A549 (cell line): ENCODE results near the gene FBN3. TPM values are rescaled to one million over a fixed set of nuclear protein-coding genes. Genes with fewer than 3 reads are reported as not detected.

Experiments
- ATAC-seq, 2 experiments: fragments of 200-7000 bp in 1 of 2; fragments of >200 bp in 1 of 2; cut with Nextera tagmentation in 1 of 2; cut with Tn5 transposase in 1 of 2; 3 replicates each; pipeline versions ENCODE4 v1.8.0 to v1.9.1; 2018 to 2020; ENCODE audit warnings: mild to moderate bottlenecking in 1 of 2, moderate library complexity in 1 of 2
- CTCF ChIA-PET: fragments of 300-600 bp; sonication (Branson Sonifier 250); formaldehyde crosslinking; extraction: SDS; loops from one replicate; lab custom pipeline; 2021; ENCODE audit warnings: antibody characterized with exemption, inconsistent platforms; lab: Yijun Ruan, JAX
- POLR2A ChIA-PET: fragments of 350-600 bp; formaldehyde crosslinking; extraction: SDS; loops from one replicate; lab custom pipeline; 2021; ENCODE audit warnings: antibody characterized with exemption, inconsistent platforms; lab: Yijun Ruan, JAX
- DNase-seq, 2 experiments: peaks; one replicate each; pipeline versions ENCODE4 v3.0.0 to v3.0.0-alpha.2; 2011 to 2016; ENCODE audit warnings: low read depth in 1 of 2, low spot score in 1 of 2
- FAIRE-seq: peaks from 2 replicates; lab custom pipeline; 2011; peaks lifted over from hg19 to GRCh38; lab: Jason Lieb, UNC
- H3K27ac ChIP-seq, 2 experiments: fragments of >200 bp; sonication (Bioruptor Twin); formaldehyde crosslinking; 3 replicates each; pipeline ENCODE4 v1.5.1; 2016 to 2017
- H3K4me1 ChIP-seq: fragments of >200 bp; sonication (Bioruptor Twin); formaldehyde crosslinking; 3 replicates; pipeline ENCODE4 v1.6.1; 2016
- H3K4me2 ChIP-seq: fragments of >200 bp; sonication (Bioruptor Twin); formaldehyde crosslinking; 3 replicates; pipeline ENCODE4 v1.6.1; 2016
- H3K4me3 ChIP-seq: fragments of >200 bp; sonication (Bioruptor Twin); formaldehyde crosslinking; 3 replicates; pipeline ENCODE4 v1.5.1; 2016
- H3K9me3 ChIP-seq: fragments of >200 bp; sonication (Bioruptor Twin); formaldehyde crosslinking; 3 replicates; pipeline ENCODE4 v1.6.1; 2016
- CBX2 ChIP-seq: fragments of 200-600 bp; sonication (generic); IDR thresholded peaks from 2 replicates; pipeline ENCODE4 v1.6.1; 2016; ENCODE audit warnings: low read depth, mild to moderate bottlenecking, borderline replicate concordance
- CEBPB ChIP-seq, 2 experiments: fragments of >200 bp in 1 of 2; sonication (Bioruptor Twin) in 1 of 2; formaldehyde crosslinking in 1 of 2; IDR thresholded peaks; 2 replicates each; pipeline ENCODE4 v1.6.1; 2012 to 2016
- EHF ChIP-seq: fragments of 250-450 bp; sonication (Bioruptor Pico); IDR thresholded peaks from 2 replicates; pipeline ENCODE4 v1.5.0; 2020; ENCODE audit warnings: mild to moderate bottlenecking
- EP300 ChIP-seq, 2 experiments: fragments of >200 bp; sonication (Bioruptor Twin); formaldehyde crosslinking; IDR thresholded peaks; 2 replicates in 1 of 2; 3 replicates in 1 of 2; pipeline ENCODE4 v1.6.1; 2016 to 2017
- FOSL2 ChIP-seq, 2 experiments: fragments of 450-650 bp in 1 of 2; fragments of >200 bp in 1 of 2; sonication (Bioruptor Twin) in 1 of 2; formaldehyde crosslinking; IDR thresholded peaks; 2 replicates each; pipeline versions ENCODE4 v1.5.0 to v1.6.1; 2016 to 2020; ENCODE audit warnings: mild to moderate bottlenecking in 1 of 2, moderate library complexity in 1 of 2
- HDAC2 ChIP-seq: fragments of 200-600 bp; sonication (generic); IDR thresholded peaks from 2 replicates; pipeline ENCODE4 v1.6.1; 2016
- HEYL ChIP-seq: fragments of 250-450 bp; sonication (Bioruptor Pico); IDR thresholded peaks from 2 replicates; pipeline ENCODE4 v1.8.0; 2021; ENCODE audit warnings: mild to moderate bottlenecking, moderate library complexity
- KDM5A ChIP-seq: fragments of 200-600 bp; sonication (generic); IDR thresholded peaks from 2 replicates; pipeline ENCODE4 v1.6.1; 2016; ENCODE audit warnings: antibody characterized with exemption, mild to moderate bottlenecking
- POLR2AphosphoS2 ChIP-seq: conservative IDR thresholded peaks from 2 replicates; pipeline ENCODE4 v1.6.1; 2012; ENCODE audit warnings: low read length, improper control_type of control experiment, inconsistent platforms
- RARB ChIP-seq: fragments of 250-450 bp; sonication (Bioruptor Pico); IDR thresholded peaks from 2 replicates; pipeline ENCODE4 v1.8.0; 2021; ENCODE audit warnings: mild to moderate bottlenecking, moderate library complexity
- RFX5 ChIP-seq: fragments of 450-650 bp; IDR thresholded peaks from 2 replicates; pipeline ENCODE4 v1.7.1; 2014; ENCODE audit warnings: antibody characterized with exemption, mild to moderate bottlenecking, moderate library complexity
- SREBF2 ChIP-seq: fragments of 450-650 bp; IDR thresholded peaks from 2 replicates; pipeline ENCODE4 v1.6.1; 2014; ENCODE audit warnings: mild to moderate bottlenecking, moderate library complexity
- TP53 ChIP-seq: fragments of 250-450 bp; sonication (Bioruptor Pico); IDR thresholded peaks from 2 replicates; pipeline ENCODE4 v1.5.0; 2021; ENCODE audit warnings: mild to moderate bottlenecking, moderate library complexity
- WGBS: methylation state at CpG from one replicate; pipeline ENCODE4 v1.1.6; 2017; ENCODE audit errors: missing lambda C conversion rate; 5-methylcytosine and 5-hydroxymethylcytosine counted together
- polyA plus RNA-seq, 4 experiments: library from polyadenylated mRNA; depleted of rRNA in 3 of 4; stranded (reverse); fragments of >200 nt; fragmentation: RNase III in 1 of 4; extraction: RNeasy Plus Mini Kit Qiagen cat#74134 plus additional on column Dnase treatment in 1 of 4; gene quantifications; 2 replicates in 3 of 4; 3 replicates in 1 of 4; pipeline ENCODE4 v1.2.3, GENCODE V29; 2011 to 2017
- TF ChIP-seq, protein P1 (sequence below): fragments of 200-600 bp; sonication (generic); IDR thresholded peaks from 2 replicates; pipeline ENCODE4 v1.6.1; 2016; ENCODE audit warnings: antibody characterized with exemption, mild to moderate bottlenecking, moderate library complexity
- TF ChIP-seq, protein P2 (sequence below): IDR thresholded peaks from 2 replicates; pipeline ENCODE4 v1.6.1; 2012; ENCODE audit warnings: low read depth, borderline replicate concordance
- TF ChIP-seq, protein P3 (sequence below): fragments of 450-650 bp; IDR thresholded peaks from 2 replicates; pipeline ENCODE4 v1.6.1; 2014; ENCODE audit warnings: antibody characterized with exemption
- TF ChIP-seq, protein P4 (sequence below): fragments of >200 bp; sonication (Bioruptor Twin); formaldehyde crosslinking; IDR thresholded peaks from 3 replicates; pipeline ENCODE4 v1.5.1; 2016
- TF ChIP-seq, protein P5 (sequence below): fragments of 250-450 bp; sonication (Bioruptor Pico); IDR thresholded peaks from 2 replicates; pipeline ENCODE4 v1.5.0; 2021; ENCODE audit warnings: mild to moderate bottlenecking, moderate library complexity, borderline replicate concordance

FBN3 gene
- polyA plus RNA-seq, 2 of the 4 experiments (the other 2 are of a cell fraction), result not detected

DNA sequence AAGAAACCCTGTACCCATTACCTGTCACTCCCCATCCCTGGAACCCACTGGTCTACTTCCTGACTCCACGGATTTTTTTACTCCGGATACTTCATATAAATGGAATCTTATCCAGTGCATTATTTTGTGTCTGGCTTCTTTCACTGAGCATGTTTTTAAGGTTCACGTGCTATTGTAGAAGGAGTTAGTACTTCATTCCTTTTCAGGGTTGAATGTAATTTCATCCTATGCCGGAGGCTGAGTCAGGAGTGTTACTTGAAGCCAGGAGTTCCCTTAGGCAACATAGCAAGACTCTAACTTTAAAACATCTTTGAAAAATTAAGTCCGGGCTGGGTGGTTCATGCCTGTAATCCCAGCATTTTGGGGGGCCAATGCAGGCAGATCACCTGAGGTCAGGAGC, 126.0 kb downstream of the FBN3 start:
- WGBS, result 82% methylated on average over 5 of the region's 5 CpGs
- ChIA-PET POLR2A (no interaction called here), CTCF (interaction anchor here (0.6 to 1.2 kb wide), 3 partner anchors 26 to 85 kb away, joined by 3 read pairs; no protein-coding TSS in a partner anchor)
- FAIRE-seq, result no peak
- Histone ChIP-seq H3K4me2 (no peak overlapping the region), H3K9me3 (no peaks in the 10 kb centered on the region), H3K4me3 (no peak overlapping the region), H3K27ac (no peak overlapping the region), H3K4me1 (no peaks in the 10 kb centered on the region)
- TF ChIP-seq FOSL2 (IDR thresholded peaks at IDR 0.05) (no peak), FOSL2 (CRISPR knock-in tag; IDR thresholded peaks at IDR 0.05) (no peak), SREBF2 (no peak), CBX2 (no peak), EP300 (IDR thresholded peaks at IDR 0.05) (no peak), CEBPB (IDR thresholded peaks at IDR 0.05) (no peak), POLR2AphosphoS2 (no peak), KDM5A (no peak), RFX5 (no peak)
- TF ChIP-seq, protein P1, sequence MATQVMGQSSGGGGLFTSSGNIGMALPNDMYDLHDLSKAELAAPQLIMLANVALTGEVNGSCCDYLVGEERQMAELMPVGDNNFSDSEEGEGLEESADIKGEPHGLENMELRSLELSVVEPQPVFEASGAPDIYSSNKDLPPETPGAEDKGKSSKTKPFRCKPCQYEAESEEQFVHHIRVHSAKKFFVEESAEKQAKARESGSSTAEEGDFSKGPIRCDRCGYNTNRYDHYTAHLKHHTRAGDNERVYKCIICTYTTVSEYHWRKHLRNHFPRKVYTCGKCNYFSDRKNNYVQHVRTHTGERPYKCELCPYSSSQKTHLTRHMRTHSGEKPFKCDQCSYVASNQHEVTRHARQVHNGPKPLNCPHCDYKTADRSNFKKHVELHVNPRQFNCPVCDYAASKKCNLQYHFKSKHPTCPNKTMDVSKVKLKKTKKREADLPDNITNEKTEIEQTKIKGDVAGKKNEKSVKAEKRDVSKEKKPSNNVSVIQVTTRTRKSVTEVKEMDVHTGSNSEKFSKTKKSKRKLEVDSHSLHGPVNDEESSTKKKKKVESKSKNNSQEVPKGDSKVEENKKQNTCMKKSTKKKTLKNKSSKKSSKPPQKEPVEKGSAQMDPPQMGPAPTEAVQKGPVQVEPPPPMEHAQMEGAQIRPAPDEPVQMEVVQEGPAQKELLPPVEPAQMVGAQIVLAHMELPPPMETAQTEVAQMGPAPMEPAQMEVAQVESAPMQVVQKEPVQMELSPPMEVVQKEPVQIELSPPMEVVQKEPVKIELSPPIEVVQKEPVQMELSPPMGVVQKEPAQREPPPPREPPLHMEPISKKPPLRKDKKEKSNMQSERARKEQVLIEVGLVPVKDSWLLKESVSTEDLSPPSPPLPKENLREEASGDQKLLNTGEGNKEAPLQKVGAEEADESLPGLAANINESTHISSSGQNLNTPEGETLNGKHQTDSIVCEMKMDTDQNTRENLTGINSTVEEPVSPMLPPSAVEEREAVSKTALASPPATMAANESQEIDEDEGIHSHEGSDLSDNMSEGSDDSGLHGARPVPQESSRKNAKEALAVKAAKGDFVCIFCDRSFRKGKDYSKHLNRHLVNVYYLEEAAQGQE, result no peak
- TF ChIP-seq, protein P2, sequence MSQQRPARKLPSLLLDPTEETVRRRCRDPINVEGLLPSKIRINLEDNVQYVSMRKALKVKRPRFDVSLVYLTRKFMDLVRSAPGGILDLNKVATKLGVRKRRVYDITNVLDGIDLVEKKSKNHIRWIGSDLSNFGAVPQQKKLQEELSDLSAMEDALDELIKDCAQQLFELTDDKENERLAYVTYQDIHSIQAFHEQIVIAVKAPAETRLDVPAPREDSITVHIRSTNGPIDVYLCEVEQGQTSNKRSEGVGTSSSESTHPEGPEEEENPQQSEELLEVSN, result no peak
- TF ChIP-seq, protein P3, sequence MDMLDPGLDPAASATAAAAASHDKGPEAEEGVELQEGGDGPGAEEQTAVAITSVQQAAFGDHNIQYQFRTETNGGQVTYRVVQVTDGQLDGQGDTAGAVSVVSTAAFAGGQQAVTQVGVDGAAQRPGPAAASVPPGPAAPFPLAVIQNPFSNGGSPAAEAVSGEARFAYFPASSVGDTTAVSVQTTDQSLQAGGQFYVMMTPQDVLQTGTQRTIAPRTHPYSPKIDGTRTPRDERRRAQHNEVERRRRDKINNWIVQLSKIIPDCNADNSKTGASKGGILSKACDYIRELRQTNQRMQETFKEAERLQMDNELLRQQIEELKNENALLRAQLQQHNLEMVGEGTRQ, result no peak
- ATAC-seq, result no peak
- no peak for DNase-seq

DNA sequence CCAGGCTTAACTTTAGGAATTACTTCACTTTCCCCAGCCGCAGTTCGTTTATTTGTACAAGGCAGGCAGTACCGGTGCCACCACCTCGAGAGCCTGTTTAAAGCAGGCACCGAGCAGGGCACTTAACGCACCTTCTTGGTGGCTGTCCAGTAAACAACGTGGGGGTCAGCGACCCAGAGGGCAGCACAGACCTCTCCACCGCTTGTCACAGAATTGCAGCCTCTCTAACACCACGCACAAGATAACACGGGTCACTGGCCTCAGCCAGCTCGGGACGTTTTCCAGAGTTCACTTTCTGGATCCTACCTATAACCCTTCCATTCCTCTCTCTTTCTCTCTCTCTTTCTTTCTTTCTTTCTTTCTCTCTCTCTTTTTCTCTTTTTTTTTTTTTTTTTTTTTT, 127.1 kb downstream of the FBN3 start:
- no peak for DNase-seq
- ChIA-PET CTCF (no interaction called here), POLR2A (no interaction called here)
- WGBS, result 67% methylated on average over 11 of the region's 13 CpGs
- TF ChIP-seq, protein P4, sequence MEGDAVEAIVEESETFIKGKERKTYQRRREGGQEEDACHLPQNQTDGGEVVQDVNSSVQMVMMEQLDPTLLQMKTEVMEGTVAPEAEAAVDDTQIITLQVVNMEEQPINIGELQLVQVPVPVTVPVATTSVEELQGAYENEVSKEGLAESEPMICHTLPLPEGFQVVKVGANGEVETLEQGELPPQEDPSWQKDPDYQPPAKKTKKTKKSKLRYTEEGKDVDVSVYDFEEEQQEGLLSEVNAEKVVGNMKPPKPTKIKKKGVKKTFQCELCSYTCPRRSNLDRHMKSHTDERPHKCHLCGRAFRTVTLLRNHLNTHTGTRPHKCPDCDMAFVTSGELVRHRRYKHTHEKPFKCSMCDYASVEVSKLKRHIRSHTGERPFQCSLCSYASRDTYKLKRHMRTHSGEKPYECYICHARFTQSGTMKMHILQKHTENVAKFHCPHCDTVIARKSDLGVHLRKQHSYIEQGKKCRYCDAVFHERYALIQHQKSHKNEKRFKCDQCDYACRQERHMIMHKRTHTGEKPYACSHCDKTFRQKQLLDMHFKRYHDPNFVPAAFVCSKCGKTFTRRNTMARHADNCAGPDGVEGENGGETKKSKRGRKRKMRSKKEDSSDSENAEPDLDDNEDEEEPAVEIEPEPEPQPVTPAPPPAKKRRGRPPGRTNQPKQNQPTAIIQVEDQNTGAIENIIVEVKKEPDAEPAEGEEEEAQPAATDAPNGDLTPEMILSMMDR, result no peak
- TF ChIP-seq HDAC2 (no peak), HEYL (CRISPR knock-in tag) (no peak), EHF (no peak), TP53 (CRISPR knock-in tag) (no peak), POLR2AphosphoS2 (no peak), CBX2 (no peak), RARB (CRISPR knock-in tag) (no peak), FOSL2 (IDR thresholded peaks at IDR 0.05) (no peak), FOSL2 (CRISPR knock-in tag; IDR thresholded peaks at IDR 0.05) (no peak), RFX5 (no peak)
- TF ChIP-seq, protein P1, result no peak
- TF ChIP-seq, protein P5, sequence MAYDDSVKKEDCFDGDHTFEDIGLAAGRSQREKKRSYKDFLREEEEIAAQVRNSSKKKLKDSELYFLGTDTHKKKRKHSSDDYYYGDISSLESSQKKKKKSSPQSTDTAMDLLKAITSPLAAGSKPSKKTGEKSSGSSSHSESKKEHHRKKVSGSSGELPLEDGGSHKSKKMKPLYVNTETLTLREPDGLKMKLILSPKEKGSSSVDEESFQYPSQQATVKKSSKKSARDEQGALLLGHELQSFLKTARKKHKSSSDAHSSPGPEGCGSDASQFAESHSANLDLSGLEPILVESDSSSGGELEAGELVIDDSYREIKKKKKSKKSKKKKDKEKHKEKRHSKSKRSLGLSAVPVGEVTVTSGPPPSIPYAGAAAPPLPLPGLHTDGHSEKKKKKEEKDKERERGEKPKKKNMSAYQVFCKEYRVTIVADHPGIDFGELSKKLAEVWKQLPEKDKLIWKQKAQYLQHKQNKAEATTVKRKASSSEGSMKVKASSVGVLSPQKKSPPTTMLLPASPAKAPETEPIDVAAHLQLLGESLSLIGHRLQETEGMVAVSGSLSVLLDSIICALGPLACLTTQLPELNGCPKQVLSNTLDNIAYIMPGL, result no peak
- FAIRE-seq, result no peak
- H3K9me3 ChIP-seq, result no peaks in the 10 kb centered on the region
- no peak for ATAC-seq
- no peak overlapping the region for H3K27ac ChIP-seq
- no peaks in the 10 kb centered on the region for H3K4me1 ChIP-seq
- H3K4me2 ChIP-seq, result no peak overlapping the region
- no peak overlapping the region for H3K4me3 ChIP-seq
